SK-N-MC (cell line): Measurements from ENCODE around the gene STRBP.
"Not testable (repeated sequence)": the region's sequence is repeated elsewhere in the genome, so short reads cannot be mapped to it uniquely, and the experiment has no call there.

ENCODE experiments used
- DNase-seq: peaks from one replicate; pipeline ENCODE4 v3.0.0-alpha.2; 2011; ENCODE audit warnings: low read depth, low spot score
- H3K27ac ChIP-seq: fragments of 200-600 bp; sonication (generic); 2 replicates; pipeline ENCODE4 v1.5.1; 2016; ENCODE audit warnings: mixed run types
- H3K36me3 ChIP-seq: fragments of 200-600 bp; sonication (generic); 2 replicates; pipeline ENCODE4 v1.6.1; 2017; ENCODE audit warnings: antibody characterized with exemption, low read length, mixed read lengths; ENCODE audit not compliant: insufficient read depth
- H3K4me3 ChIP-seq: fragments of 200-600 bp; sonication (generic); 2 replicates; pipeline ENCODE4 v1.5.1; 2016
- H3K9ac ChIP-seq: fragments of 200-600 bp; sonication (generic); 2 replicates; pipeline ENCODE4 v1.8.0; 2017; ENCODE audit warnings: mixed run types, mixed read lengths; ENCODE audit not compliant: insufficient read length
- H3K9me3 ChIP-seq: fragments of 200-600 bp; sonication (generic); 2 replicates; pipeline ENCODE4 v1.6.1; 2017; ENCODE audit warnings: low read depth, mild to moderate bottlenecking, antibody characterized with exemption, low read length, moderate library complexity, mixed read lengths
- EZH2 ChIP-seq: fragments of 200-600 bp; sonication (generic); IDR thresholded peaks from one replicate; pipeline ENCODE4 v1.6.1; 2017; ENCODE audit warnings: antibody characterized with exemption
- FOXP2 ChIP-seq: optimal IDR thresholded peaks from 2 replicates; pipeline ENCODE3; 2011; ENCODE audit warnings: mild to moderate bottlenecking, moderate library complexity; ENCODE audit not compliant: insufficient read depth; ENCODE audit errors: extremely low read length, control extremely low read depth
- POLR2AphosphoS5 ChIP-seq: IDR thresholded peaks from 2 replicates; pipeline ENCODE4 v1.6.1; 2012; ENCODE audit warnings: mild to moderate bottlenecking, low read depth, low read length, borderline replicate concordance

Gene STRBP

DNA sequence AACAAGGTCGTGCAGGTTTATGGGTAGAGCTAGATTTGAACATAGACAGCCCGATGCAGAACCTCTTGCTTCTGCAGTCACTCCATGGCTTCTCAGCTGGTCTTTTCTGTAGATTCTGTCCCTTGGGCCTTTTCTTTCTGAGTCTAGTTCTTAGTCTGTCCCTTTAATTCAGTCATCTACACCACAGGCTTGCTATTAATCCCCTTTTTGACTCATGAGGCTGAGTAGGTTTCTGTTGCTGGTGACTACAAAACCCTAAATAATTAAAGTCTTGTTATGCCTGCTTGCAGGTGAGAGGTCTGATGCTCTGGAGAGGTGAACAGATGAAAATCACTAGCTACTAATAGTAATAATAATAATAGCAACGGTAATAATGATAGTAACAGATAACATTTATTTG lies 19.3 kb upstream of the STRBP start:
- H3K9ac ChIP-seq, result no peak overlapping the region
- no peak overlapping the region for H3K4me3 ChIP-seq
- DNase-seq, result no peak
- no peaks in the 10 kb centered on the region for H3K9me3 ChIP-seq
- no peak for TF ChIP-seq FOXP2
- no peak for TF ChIP-seq EZH2
- TF ChIP-seq POLR2AphosphoS5, result no peak
- H3K27ac ChIP-seq, result no peak overlapping the region
- no peaks in the 10 kb centered on the region for H3K36me3 ChIP-seq

DNA sequence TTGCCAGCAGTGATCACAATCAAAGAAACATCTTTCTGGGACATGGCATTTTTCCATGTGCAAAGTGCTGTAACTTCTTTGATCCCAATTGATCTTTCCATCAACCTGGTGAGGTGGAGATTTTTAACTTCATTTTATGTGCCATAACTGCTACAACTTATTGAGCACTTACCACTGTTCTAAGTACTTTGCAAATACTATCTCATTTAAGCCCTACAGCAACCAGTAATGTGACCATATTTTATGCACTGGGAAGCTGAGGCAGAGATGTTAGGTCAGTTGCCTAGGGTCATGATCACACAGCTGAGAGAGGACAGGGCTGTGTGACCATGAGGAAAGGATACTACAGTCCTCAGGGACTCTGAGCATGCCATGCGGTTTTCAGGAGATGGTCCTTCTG lies 17.9 kb upstream of the STRBP start:
- Histone ChIP-seq H3K36me3 (no peaks in the 10 kb centered on the region), H3K9ac (no peak overlapping the region), H3K27ac (no peak overlapping the region), H3K4me3 (no peak overlapping the region), H3K9me3 (no peaks in the 10 kb centered on the region)
- DNase-seq, result no peak
- no peak for TF ChIP-seq FOXP2
- TF ChIP-seq POLR2AphosphoS5, result no peak
- TF ChIP-seq EZH2, result no peak

- no peaks in the 10 kb centered on the region for H3K36me3 ChIP-seq
- no peaks in the 10 kb centered on the region for H3K9me3 ChIP-seq
- no peak overlapping the region for H3K4me3 ChIP-seq
- no peak for DNase-seq
- no peak overlapping the region for H3K27ac ChIP-seq
- no peak overlapping the region for H3K9ac ChIP-seq
- TF ChIP-seq POLR2AphosphoS5, result no peak
- no peak for TF ChIP-seq FOXP2
- no peak for TF ChIP-seq EZH2
These were observed 16.3 kb upstream of the STRBP start for GRCh38 chr9:123284656-123285055.

- TF ChIP-seq FOXP2 (no peak), POLR2AphosphoS5 (no peak), EZH2 (no peak)
- Histone ChIP-seq H3K9me3 (no peaks in the 10 kb centered on the region), H3K9ac (no peak overlapping the region), H3K27ac (no peak overlapping the region), H3K4me3 (no peak overlapping the region), H3K36me3 (no peaks in the 10 kb centered on the region)
- no peak for DNase-seq
These were observed 15.1 kb upstream of the STRBP start for GRCh38 chr9:123283455-123283854.

GRCh38 chr9:123283048-123283408 lies 14.6 kb upstream of the STRBP start:
- TF ChIP-seq FOXP2, result no peak
- no peak for TF ChIP-seq POLR2AphosphoS5
- no peak for TF ChIP-seq EZH2
- DNase-seq, result no peak
- no peak overlapping the region for H3K9ac ChIP-seq
- no peak overlapping the region for H3K4me3 ChIP-seq
- H3K36me3 ChIP-seq, result no peaks in the 10 kb centered on the region
- H3K9me3 ChIP-seq, result no peaks in the 10 kb centered on the region
- no peak overlapping the region for H3K27ac ChIP-seq

DNA sequence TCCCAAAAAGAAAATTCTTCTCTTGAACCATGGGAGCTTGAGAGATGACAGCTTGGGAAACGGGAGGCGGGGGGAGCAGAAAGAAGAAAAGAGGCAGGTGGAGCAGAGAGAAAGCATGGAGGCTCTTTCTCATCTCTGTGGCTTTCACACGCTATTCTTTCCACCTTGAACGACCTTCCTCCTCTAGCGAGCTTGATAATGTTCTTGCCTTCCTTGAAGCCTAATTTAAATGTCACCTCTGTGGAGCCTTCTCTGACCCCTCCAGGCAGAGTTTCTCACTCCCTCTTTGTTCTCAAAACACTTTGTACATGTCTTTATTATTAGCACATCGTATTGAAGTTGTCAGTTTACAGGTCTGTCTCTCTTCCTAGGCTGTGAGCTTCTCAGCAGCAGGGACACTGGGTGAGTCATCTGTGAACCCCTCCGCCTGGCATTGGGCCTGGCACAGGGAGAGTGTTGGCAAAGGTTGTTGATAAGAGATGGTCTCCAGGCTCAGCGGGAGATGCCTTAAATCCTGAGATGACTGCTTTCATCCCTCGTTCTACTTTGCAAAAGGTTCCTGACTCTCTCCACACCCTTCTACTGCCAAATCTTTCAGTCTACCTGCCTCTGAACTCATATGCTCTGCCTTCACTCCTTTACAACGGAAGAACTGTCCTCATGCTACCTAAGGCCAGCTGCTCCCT lies 14.1 kb upstream of the STRBP start:
- H3K9me3 ChIP-seq, result no peaks in the 10 kb centered on the region
- no peak overlapping the region for H3K9ac ChIP-seq
- no peak overlapping the region for H3K4me3 ChIP-seq
- H3K36me3 ChIP-seq, result no peaks in the 10 kb centered on the region
- DNase-seq, result no peak
- H3K27ac ChIP-seq, result no peak overlapping the region
- no peak for TF ChIP-seq EZH2
- no peak for TF ChIP-seq POLR2AphosphoS5
- TF ChIP-seq FOXP2, result no peak

DNA sequence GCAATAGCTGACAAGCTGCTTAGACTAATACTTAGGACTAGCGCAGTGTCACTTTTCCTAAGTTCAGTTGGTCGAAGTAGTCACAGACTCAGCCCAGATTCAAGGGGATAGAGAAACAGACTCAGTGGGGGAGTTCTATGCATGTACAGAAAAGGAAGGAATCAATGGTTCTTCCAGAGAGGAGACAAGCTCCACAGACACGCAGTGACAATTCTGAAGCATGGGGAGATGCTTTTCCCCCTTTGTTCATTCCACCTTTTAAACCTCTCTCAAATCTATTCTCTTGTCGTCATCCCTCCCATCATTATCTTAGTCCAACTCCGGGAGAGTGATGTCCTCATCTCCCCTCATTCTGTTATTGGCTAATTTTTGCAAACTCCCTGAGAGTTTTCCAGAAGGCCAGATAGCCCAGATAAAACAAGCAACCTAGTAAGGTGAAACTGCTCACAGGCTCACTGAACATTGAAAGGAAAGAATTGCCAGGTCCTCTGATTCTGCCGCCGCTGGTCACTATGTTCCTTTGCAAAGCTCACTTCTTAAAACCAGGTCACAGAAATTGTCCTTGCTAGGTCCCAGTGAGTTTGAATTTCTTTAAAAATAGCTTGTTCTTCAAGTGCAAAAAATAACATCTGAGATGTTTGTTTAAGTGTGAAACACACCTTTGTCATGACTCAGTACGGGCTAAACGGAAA lies 13.4 kb upstream of the STRBP start:
- TF ChIP-seq FOXP2 (no peak), EZH2 (no peak), POLR2AphosphoS5 (no peak)
- Histone ChIP-seq H3K36me3 (no peaks in the 10 kb centered on the region), H3K9me3 (no peaks in the 10 kb centered on the region), H3K27ac (no peak overlapping the region), H3K4me3 (no peak overlapping the region), H3K9ac (no peak overlapping the region)
- no peak for DNase-seq

DNA sequence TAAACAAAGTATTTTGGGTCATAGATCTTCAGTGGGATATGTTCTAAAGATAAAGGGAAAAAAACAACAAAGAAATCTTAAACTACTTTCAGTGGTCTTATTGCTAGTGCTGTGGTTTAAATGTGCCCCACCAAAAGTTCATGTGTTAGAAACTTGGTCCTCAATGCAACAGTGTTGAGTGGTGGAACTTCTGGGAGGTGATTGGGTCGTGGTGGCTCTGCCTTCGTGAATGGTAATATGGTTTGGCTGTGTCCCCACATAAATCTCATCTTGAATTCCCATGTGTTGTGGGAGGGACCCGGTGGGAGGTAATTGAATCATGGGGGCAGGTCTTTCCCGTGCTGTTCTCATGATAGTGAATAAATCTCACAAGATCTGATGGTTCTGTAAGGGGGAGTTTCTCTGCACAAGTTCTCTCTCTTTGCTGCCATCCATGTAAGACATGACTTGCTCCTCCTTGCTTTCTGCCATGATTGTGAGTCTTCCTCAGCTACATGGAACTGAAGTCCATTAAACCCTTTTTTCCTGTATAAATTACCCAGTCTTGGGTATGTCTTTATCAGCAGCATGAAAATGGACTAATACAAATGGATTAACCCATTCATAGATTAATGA lies 10.6 kb upstream of the STRBP start:
- H3K4me3 ChIP-seq, DNase-seq, H3K36me3 ChIP-seq, H3K27ac ChIP-seq, H3K9ac ChIP-seq, H3K9me3 ChIP-seq: not testable (repeated sequence)

DNA sequence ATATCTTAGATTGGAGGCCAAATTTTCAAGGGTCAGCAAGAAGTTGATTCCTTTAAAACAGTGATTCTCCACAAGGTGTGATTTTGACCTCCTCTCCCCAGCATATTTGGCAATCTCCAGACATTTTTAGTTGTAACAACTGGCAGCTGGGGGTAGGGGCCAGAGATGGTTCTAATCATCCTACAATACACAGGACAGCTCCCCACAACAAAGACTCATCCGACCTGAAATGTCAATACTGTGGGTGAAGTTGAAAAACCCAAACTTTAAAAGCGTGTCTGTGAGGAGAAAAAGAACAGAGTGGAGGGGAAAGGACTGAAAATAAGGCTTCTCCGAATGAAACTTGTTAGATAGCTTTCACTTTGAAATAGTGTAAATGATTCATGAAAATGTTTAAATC lies 10.0 kb upstream of the STRBP start:
- Histone ChIP-seq H3K9me3 (no peaks in the 10 kb centered on the region), H3K27ac (no peak overlapping the region), H3K9ac (no peak overlapping the region), H3K4me3 (no peak overlapping the region), H3K36me3 (no peaks in the 10 kb centered on the region)
- no peak for TF ChIP-seq FOXP2
- TF ChIP-seq POLR2AphosphoS5, result no peak
- no peak for DNase-seq
